ENCODE results near the gene SPDYE2. TPM values are rescaled to one million over a fixed set of nuclear protein-coding genes. Genes with fewer than 3 reads are reported as not detected.
"Not testable (repeated sequence)": the region's sequence is repeated elsewhere in the genome, so short reads cannot be mapped to it uniquely, and the experiment has no call there.

SPDYE2 gene
- total and polyA plus RNA-seq, 2 donors (not counting 3 experiments of a cell fraction or from before 2014, with no cell fraction given): not detected

DNA sequence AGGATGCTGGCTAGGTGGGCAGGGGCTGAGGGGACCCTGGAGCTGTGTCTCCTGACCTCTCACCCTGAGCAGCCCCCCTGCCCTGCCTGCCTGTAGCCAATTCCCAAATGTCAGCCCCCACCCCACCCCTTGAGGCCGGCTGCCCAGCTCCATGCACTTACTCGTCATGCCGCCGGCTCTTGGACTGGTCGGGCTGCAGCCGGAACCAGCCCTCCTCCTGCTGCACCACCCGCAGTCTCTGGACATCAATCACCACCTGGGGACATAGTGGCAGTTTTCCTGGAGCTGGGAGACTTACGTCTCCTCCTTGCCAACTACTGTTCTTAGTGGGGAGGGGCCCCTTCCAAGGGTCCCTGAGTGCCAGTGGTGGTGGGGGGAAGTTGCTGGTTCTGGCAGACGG lies 48.7 kb downstream of the SPDYE2 start:
- H4K20me1 ChIP-seq (replicated peaks; ENCODE audit: control insufficient read depth, extremely low read depth, insufficient read depth, low read length); dilution Hi-C loops (cut with MboI; ENCODE audit: extremely low pct_ligation_motif_present, low sequenced_read_pairs); intact Hi-C loops (cut with micrococcal nuclease); DNase-seq (ENCODE audit: low read depth, low spot score); H3K9me1 ChIP-seq (replicated peaks; ENCODE audit: control insufficient read depth, extremely low read depth, insufficient read depth, low read length); H3K4me1 ChIP-seq (ENCODE audit: control insufficient read depth, extremely low read depth, insufficient read depth, low read length); BruUV-seq (replicated peaks); POLR2A ChIA-PET; H3K9me3 ChIP-seq (replicated peaks; ENCODE audit: control insufficient read depth, insufficient read depth, low read length); H3K36me3 ChIP-seq (ENCODE audit: control insufficient read depth in 2 of 2, extremely low read depth in 1 of 2, insufficient read depth in 2 of 2, low read length in 2 of 2); H3K4me2 ChIP-seq (ENCODE audit: insufficient read depth, low read length); H3K4me3 ChIP-seq (replicated peaks in 1 of 3; ENCODE audit: insufficient read depth in 1 of 3, low read depth in 1 of 3, low read length in 3 of 3); CTCF ChIA-PET; H3K9ac ChIP-seq (replicated peaks; ENCODE audit: extremely low read depth, insufficient read depth, low read length); H3K79me2 ChIP-seq (ENCODE audit: control insufficient read depth, insufficient read depth, low read length); H3K27me3 ChIP-seq (ENCODE audit: control insufficient read depth in 2 of 2, insufficient read depth in 2 of 2, low read length in 2 of 2); H2AFZ ChIP-seq (ENCODE audit: low read depth, low read length); FAIRE-seq; H3K27ac ChIP-seq (ENCODE audit: insufficient read depth, low read depth, low read length): not testable (repeated sequence)

DNA sequence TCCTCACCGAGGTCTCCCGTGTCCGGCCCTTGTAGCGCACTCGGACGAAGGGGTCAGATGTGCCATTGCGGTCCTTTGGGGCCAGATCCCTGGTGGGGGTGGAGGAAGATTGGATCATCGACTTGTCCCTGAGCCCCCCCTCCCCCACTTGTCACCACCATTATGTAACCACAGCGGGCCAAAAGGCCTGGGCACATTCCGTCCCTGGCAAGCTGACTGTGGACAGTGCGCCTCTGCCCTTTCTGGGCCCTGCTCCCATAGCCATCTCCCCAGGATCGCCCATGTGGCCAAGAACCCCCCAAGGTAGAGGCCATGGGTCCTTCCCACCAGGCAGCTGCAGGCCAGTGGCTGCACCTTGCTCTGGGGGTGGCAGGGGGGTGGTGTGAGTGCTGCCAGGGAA lies 51.3 kb downstream of the SPDYE2 start:
- FAIRE-seq; H3K27ac ChIP-seq (ENCODE audit: insufficient read depth, low read depth, low read length); H3K36me3 ChIP-seq (ENCODE audit: control insufficient read depth in 2 of 2, extremely low read depth in 1 of 2, insufficient read depth in 2 of 2, low read length in 2 of 2); intact Hi-C loops (cut with micrococcal nuclease); H3K9me3 ChIP-seq (replicated peaks; ENCODE audit: control insufficient read depth, insufficient read depth, low read length); H3K79me2 ChIP-seq (ENCODE audit: control insufficient read depth, insufficient read depth, low read length); POLR2A ChIA-PET; H3K4me3 ChIP-seq (replicated peaks in 1 of 3; ENCODE audit: insufficient read depth in 1 of 3, low read depth in 1 of 3, low read length in 3 of 3); H3K9ac ChIP-seq (replicated peaks; ENCODE audit: extremely low read depth, insufficient read depth, low read length); DNase-seq (ENCODE audit: low read depth, low spot score); H4K20me1 ChIP-seq (replicated peaks; ENCODE audit: control insufficient read depth, extremely low read depth, insufficient read depth, low read length); H2AFZ ChIP-seq (ENCODE audit: low read depth, low read length); BruUV-seq (replicated peaks); H3K4me2 ChIP-seq (ENCODE audit: insufficient read depth, low read length); CTCF ChIA-PET; H3K27me3 ChIP-seq (ENCODE audit: control insufficient read depth in 2 of 2, insufficient read depth in 2 of 2, low read length in 2 of 2); H3K9me1 ChIP-seq (replicated peaks; ENCODE audit: control insufficient read depth, extremely low read depth, insufficient read depth, low read length); dilution Hi-C loops (cut with MboI; ENCODE audit: extremely low pct_ligation_motif_present, low sequenced_read_pairs); H3K4me1 ChIP-seq (ENCODE audit: control insufficient read depth, extremely low read depth, insufficient read depth, low read length): not testable (repeated sequence)

DNA sequence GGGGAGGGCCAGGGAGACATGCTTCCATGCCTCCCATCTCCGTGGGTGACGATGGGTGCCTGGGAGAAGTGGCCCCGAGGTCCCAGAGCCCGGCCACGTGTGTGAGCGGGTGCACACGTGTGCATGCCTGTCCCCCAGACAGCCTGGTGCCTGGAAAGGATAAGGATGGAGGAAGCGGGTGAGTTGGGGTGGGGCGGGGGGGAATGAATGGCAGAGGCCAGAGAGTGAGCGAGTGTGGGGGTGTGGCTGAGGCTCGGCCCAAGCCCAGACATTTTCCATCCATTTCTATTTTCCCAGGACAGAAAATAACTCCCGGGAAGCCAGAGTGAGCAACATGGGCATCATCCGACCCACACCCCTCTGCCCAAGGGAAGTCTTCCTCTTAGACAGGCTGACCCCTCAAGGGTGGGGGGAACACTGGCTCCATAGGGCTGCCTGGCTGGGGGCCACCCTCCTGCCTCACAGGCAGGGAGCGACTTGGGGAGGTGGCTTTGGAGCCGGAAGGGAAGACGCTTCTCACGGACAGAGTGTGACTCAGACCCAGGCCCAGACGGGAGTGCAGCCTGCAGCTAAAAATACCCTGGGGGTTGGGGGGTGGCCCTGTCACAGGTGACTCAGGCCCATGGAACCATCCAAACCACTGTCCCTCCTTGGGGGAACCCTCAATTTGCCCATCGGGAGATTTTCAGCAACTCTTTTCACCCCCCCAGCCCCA lies 53.6 kb downstream of the SPDYE2 start:
- H3K4me3 ChIP-seq (replicated peaks in 1 of 3; ENCODE audit: insufficient read depth in 1 of 3, low read depth in 1 of 3, low read length in 3 of 3); H2AFZ ChIP-seq (ENCODE audit: low read depth, low read length); H3K27me3 ChIP-seq (ENCODE audit: control insufficient read depth in 2 of 2, insufficient read depth in 2 of 2, low read length in 2 of 2); intact Hi-C loops (cut with micrococcal nuclease); POLR2A ChIA-PET; DNase-seq (ENCODE audit: low read depth, low spot score); BruUV-seq (replicated peaks); H3K27ac ChIP-seq (ENCODE audit: insufficient read depth, low read depth, low read length); H3K36me3 ChIP-seq (ENCODE audit: control insufficient read depth in 2 of 2, extremely low read depth in 1 of 2, insufficient read depth in 2 of 2, low read length in 2 of 2); H3K9me1 ChIP-seq (replicated peaks; ENCODE audit: control insufficient read depth, extremely low read depth, insufficient read depth, low read length); CTCF ChIA-PET; H3K9me3 ChIP-seq (replicated peaks; ENCODE audit: control insufficient read depth, insufficient read depth, low read length); H4K20me1 ChIP-seq (replicated peaks; ENCODE audit: control insufficient read depth, extremely low read depth, insufficient read depth, low read length); dilution Hi-C loops (cut with MboI; ENCODE audit: extremely low pct_ligation_motif_present, low sequenced_read_pairs); FAIRE-seq; H3K4me1 ChIP-seq (ENCODE audit: control insufficient read depth, extremely low read depth, insufficient read depth, low read length); H3K79me2 ChIP-seq (ENCODE audit: control insufficient read depth, insufficient read depth, low read length); H3K9ac ChIP-seq (replicated peaks; ENCODE audit: extremely low read depth, insufficient read depth, low read length); H3K4me2 ChIP-seq (ENCODE audit: insufficient read depth, low read length): not testable (repeated sequence)

DNA sequence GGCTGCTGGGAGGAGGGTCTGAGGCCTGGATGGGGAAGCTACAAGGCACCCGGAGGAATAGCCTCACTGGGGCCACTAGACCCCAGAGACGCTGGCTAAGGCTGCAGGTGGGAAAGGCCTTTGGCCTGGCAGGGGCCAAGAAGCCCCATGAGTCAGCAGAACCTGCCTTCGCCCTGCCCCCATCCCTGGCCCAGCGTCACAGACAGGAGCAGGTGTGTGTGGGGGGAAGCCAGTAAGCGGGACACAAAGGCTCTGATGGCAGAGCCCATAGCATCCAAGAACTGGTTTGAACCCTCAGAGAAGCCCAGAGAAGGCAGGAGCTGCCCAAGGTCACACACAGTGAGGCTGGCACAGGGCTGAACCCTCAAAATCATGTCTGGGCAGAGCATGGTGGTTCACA lies 55.8 kb downstream of the SPDYE2 start:
- H3K4me1 ChIP-seq (ENCODE audit: control insufficient read depth, extremely low read depth, insufficient read depth, low read length); H3K4me3 ChIP-seq (replicated peaks in 1 of 3; ENCODE audit: insufficient read depth in 1 of 3, low read depth in 1 of 3, low read length in 3 of 3); H4K20me1 ChIP-seq (replicated peaks; ENCODE audit: control insufficient read depth, extremely low read depth, insufficient read depth, low read length); CTCF ChIA-PET; H3K27me3 ChIP-seq (ENCODE audit: control insufficient read depth in 2 of 2, insufficient read depth in 2 of 2, low read length in 2 of 2); H3K36me3 ChIP-seq (ENCODE audit: control insufficient read depth in 2 of 2, extremely low read depth in 1 of 2, insufficient read depth in 2 of 2, low read length in 2 of 2); H3K9ac ChIP-seq (replicated peaks; ENCODE audit: extremely low read depth, insufficient read depth, low read length); intact Hi-C loops (cut with micrococcal nuclease); DNase-seq (ENCODE audit: low read depth, low spot score); H3K9me3 ChIP-seq (replicated peaks; ENCODE audit: control insufficient read depth, insufficient read depth, low read length); dilution Hi-C loops (cut with MboI; ENCODE audit: extremely low pct_ligation_motif_present, low sequenced_read_pairs); H3K9me1 ChIP-seq (replicated peaks; ENCODE audit: control insufficient read depth, extremely low read depth, insufficient read depth, low read length); POLR2A ChIA-PET; BruUV-seq (replicated peaks); H3K27ac ChIP-seq (ENCODE audit: insufficient read depth, low read depth, low read length); H3K79me2 ChIP-seq (ENCODE audit: control insufficient read depth, insufficient read depth, low read length); FAIRE-seq; H3K4me2 ChIP-seq (ENCODE audit: insufficient read depth, low read length); H2AFZ ChIP-seq (ENCODE audit: low read depth, low read length): not testable (repeated sequence)

Measured in endothelial cell of umbilical vein (primary cell).